ELF-1 (cell line): Measurements from ENCODE around the gene EEF2KMT.

Experiments
- DNase-seq: peaks from one replicate; pipeline ENCODE4 v3.0.0-alpha.2; 2016; ENCODE audit warnings: low read depth, low spot score

Gene EEF2KMT

DNA sequence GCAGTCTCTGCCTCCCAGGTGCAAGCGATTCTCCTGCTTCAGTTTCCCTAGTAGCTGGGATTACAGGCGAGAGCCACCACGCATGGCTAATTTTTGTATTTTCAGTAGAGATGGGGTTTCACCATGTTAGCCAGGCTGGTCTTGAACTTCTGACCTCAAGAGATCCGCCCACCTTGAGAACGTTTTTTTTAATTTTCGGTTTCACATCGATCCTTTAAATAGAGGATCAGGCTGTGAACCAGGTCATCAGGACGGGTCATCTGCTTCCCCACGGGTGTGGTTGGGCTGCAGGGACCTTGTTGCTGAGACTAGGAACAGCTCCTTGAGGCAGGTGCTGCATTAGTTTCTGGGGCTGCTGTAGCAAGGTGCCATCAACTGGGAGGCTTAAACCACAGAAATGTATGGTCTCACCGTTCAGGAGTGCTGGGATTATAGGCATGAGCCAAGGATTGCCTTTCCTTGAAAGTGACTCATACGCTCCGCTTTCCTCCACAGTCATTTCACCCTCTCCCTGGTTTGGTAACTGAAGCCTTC, 55.9 kb downstream of the EEF2KMT start:
- DNase-seq: no peak

DNA sequence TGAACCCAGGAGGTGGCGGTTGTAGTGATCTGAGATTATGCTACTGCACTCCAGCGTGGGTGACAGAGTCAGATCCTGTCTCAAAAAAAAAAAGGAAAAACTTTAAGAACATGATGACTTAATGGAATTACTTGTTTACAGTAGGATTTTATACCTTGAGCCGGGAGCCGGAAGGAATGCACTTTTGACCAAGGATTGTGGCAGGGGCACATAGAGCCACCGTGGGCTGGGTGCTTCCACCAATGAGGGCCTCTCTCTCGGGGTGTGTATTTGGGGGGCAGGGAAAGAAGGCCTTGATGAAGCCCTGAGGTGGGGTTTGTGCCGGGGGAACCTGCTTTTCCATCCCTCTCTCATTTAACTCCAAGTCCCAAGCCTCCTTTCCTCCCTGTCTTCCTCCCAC, 57.1 kb downstream of the EEF2KMT start:
- no peak for DNase-seq

DNA sequence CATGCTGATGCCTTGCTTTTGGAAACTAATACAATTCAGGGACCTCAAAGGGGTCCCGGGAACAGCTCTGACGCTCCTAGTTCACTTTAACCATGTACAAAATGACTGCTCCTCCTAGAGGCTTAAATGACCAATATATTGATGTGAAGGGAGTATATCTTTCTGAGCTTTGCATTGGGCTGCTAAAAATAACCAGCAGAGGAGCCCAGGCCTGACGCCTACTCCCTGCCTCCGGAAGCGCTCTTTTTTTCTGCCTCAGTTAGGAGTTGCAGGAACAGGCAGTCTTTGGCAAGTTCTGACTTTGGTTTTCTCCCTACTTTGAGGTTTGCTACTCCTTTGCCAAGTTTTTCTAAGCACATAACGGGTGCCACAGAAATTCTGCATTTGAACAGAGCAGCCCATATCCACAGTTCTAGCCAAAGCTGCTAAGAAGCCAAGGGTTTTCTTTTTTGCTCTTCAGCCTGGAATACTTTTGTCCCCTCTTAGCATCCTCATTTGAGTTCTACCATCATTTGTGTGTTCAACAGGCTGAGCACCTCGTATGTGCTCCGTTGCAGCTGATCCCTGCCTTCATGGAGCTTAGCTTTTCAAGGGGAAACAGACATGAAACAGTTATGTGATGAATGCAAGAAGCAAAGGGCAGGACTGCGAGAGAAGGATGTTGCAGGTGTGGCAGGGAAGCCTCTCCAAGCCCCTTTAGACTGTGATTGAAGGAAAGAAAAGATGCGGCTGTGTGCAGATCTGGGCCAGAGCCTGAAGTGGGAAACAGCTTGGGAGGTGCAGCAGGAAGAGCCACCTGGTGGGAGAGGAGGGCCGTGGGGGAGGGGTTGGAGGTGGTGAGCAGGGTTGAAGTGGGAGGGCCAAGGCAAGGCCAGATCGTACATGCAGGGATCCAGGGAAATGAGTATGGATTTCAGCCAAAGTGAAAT, 61.1 kb downstream of the EEF2KMT start:
- no peak for DNase-seq

DNA sequence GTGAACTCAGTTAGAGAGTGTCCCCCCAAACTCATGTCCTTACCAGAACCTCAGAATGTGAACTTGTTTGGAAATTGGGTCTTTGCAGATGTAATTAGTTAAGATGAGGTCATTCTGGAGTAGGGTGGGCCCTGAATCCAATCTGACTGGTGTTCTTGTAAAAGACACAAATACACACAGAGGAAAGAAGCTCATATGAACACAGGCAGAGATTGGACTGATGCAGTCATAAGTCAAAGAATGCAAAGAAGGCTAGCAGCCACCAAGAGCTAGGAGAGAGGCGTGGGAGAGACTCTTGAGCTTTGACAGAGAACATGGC, 61.7 kb downstream of the EEF2KMT start:
- no peak for DNase-seq
